ENCODE data around the gene IL16.

GRCh38 chr15:81299156-81299555 is 102.5 kb downstream of the IL16 start:
- no peak for TF ChIP-seq CTCF (IDR thresholded peaks at IDR 0.05)
- no peak for TF ChIP-seq CEBPB (IDR thresholded peaks at IDR 0.05)
- TF ChIP-seq KDM5A (IDR thresholded peaks at IDR 0.05): no peak
